ENCODE measurements around the gene KCNA2.

The KCNA2 gene

GRCh38 chr1:110630839-110631663 lies 24.9 kb upstream of the KCNA2 start:
- in situ Hi-C loops (cut with MboI; ENCODE audit: low sequenced_read_pairs) = no loop called here

GRCh38 chr1:110628323-110629105 lies 22.4 kb upstream of the KCNA2 start:
- in situ Hi-C loops (cut with MboI; ENCODE audit: low sequenced_read_pairs) = no loop called here

GRCh38 chr1:110627764-110628163 lies 21.6 kb upstream of the KCNA2 start:
- in situ Hi-C loops (cut with MboI; ENCODE audit: low sequenced_read_pairs) = no loop called here

- in situ Hi-C loops (cut with MboI; ENCODE audit: low sequenced_read_pairs) = no loop called here
These were observed 20.7 kb upstream of the KCNA2 start for GRCh38 chr1:110626889-110627288.

GRCh38 chr1:110620686-110621085 lies 14.5 kb upstream of the KCNA2 start:
- in situ Hi-C loops (cut with MboI; ENCODE audit: low sequenced_read_pairs) = no loop called here

GRCh38 chr1:110620250-110620615 lies 14.1 kb upstream of the KCNA2 start:
- in situ Hi-C loops (cut with MboI; ENCODE audit: low sequenced_read_pairs) = no loop called here

GRCh38 chr1:110619412-110620249 lies 13.5 kb upstream of the KCNA2 start:
- in situ Hi-C loops (cut with MboI; ENCODE audit: low sequenced_read_pairs) = no loop called here

GRCh38 chr1:110618668-110619067 lies 12.5 kb upstream of the KCNA2 start:
- in situ Hi-C loops (cut with MboI; ENCODE audit: low sequenced_read_pairs) = no loop called here

GRCh38 chr1:110617589-110617988 lies 11.4 kb upstream of the KCNA2 start:
- in situ Hi-C loops (cut with MboI; ENCODE audit: low sequenced_read_pairs) = no loop called here

GRCh38 chr1:110617116-110617515 lies 11.0 kb upstream of the KCNA2 start:
- in situ Hi-C loops (cut with MboI; ENCODE audit: low sequenced_read_pairs) = no loop called here

- in situ Hi-C loops (cut with MboI; ENCODE audit: low sequenced_read_pairs) = no loop called here
These were observed 10.4 kb upstream of the KCNA2 start for GRCh38 chr1:110616587-110616986.

- in situ Hi-C loops (cut with MboI; ENCODE audit: low sequenced_read_pairs) = no loop called here
These were observed 9.5 kb upstream of the KCNA2 start for GRCh38 chr1:110615548-110616130.

- in situ Hi-C loops (cut with MboI; ENCODE audit: low sequenced_read_pairs) = no loop called here
These were observed 6.0 kb upstream of the KCNA2 start for GRCh38 chr1:110612060-110612745.

- in situ Hi-C loops (cut with MboI; ENCODE audit: low sequenced_read_pairs) = no loop called here
These were observed 4.6 kb upstream of the KCNA2 start for GRCh38 chr1:110610696-110611286.

GRCh38 chr1:110610084-110610483 lies 3.9 kb upstream of the KCNA2 start:
- in situ Hi-C loops (cut with MboI; ENCODE audit: low sequenced_read_pairs) = no loop called here

GRCh38 chr1:110608247-110608646 lies 2.1 kb upstream of the KCNA2 start:
- in situ Hi-C loops (cut with MboI; ENCODE audit: low sequenced_read_pairs) = no loop called here

- in situ Hi-C loops (cut with MboI; ENCODE audit: low sequenced_read_pairs) = no loop called here
These were observed 1.5 kb upstream of the KCNA2 start for GRCh38 chr1:110607536-110608230.

- in situ Hi-C loops (cut with MboI; ENCODE audit: low sequenced_read_pairs) = no loop called here
These were observed 738 bp upstream of the KCNA2 start for GRCh38 chr1:110606657-110607535.
